Neuronal stem cell (in vitro differentiated cells): ENCODE data around the gene MED12L.

Experiments
- DNase-seq: peaks from one replicate; pipeline ENCODE4 v3.0.0-alpha.2; 2013; ENCODE audit warnings: low spot score
- H2AFZ ChIP-seq: one replicate; pipeline ENCODE4 v1.6.1; 2013; ENCODE audit warnings: mild to moderate bottlenecking, low read length, inconsistent platforms
- H2AK5ac ChIP-seq: 2 replicates; pipeline ENCODE4 v1.6.1; 2013; ENCODE audit warnings: low read depth, mild to moderate bottlenecking, inconsistent platforms, low read length, moderate library complexity, mixed read lengths
- H2BK120ac ChIP-seq: 2 replicates; pipeline ENCODE4 v1.6.1; 2013; ENCODE audit warnings: low read depth, mild to moderate bottlenecking, inconsistent platforms, low read length, moderate library complexity, mixed read lengths
- H2BK12ac ChIP-seq: one replicate; pipeline ENCODE4 v1.6.1; 2013; ENCODE audit warnings: low read length, inconsistent platforms
- H2BK15ac ChIP-seq: 2 replicates; pipeline ENCODE4 v1.6.1; 2013; ENCODE audit warnings: mild to moderate bottlenecking, low read length, inconsistent platforms, mixed read lengths
- H2BK5ac ChIP-seq: one replicate; pipeline ENCODE4 v1.6.1; 2013; ENCODE audit warnings: inconsistent platforms, mild to moderate bottlenecking, low read length, moderate library complexity
- H3K14ac ChIP-seq: one replicate; pipeline ENCODE4 v1.6.1; 2013; ENCODE audit warnings: low read length, inconsistent platforms
- H3K18ac ChIP-seq: 2 replicates; pipeline ENCODE4 v1.6.1; 2013; ENCODE audit warnings: low read length, inconsistent platforms
- H3K23ac ChIP-seq: 2 replicates; pipeline ENCODE4 v1.6.1; 2013; ENCODE audit warnings: low read depth, mild to moderate bottlenecking, mixed read lengths, low read length, inconsistent platforms; ENCODE audit not compliant: poor library complexity
- H3K27ac ChIP-seq: replicated peaks from 3 replicates; pipeline ENCODE4 v1.5.1; 2013; ENCODE audit warnings: low read length, inconsistent platforms
- H3K27me3 ChIP-seq, 3 experiments: 2 replicates each; pipeline ENCODE4 v1.6.1; 2013; ENCODE audit warnings: low read length in 3 of 3, mild to moderate bottlenecking in 2 of 3, inconsistent platforms in 1 of 3, low read depth in 1 of 3, mixed read lengths in 1 of 3, moderate library complexity in 1 of 3; ENCODE audit not compliant: control insufficient read depth in 3 of 3, insufficient read depth in 3 of 3
- H3K36me3 ChIP-seq, 2 donors: replicated peaks in 1 of 2; 2 replicates each; pipeline ENCODE4 v1.6.1; 2013; ENCODE audit warnings: low read length in 2 of 2; ENCODE audit not compliant: control insufficient read depth in 2 of 2, insufficient read depth in 2 of 2
- H3K4ac ChIP-seq: 2 replicates; pipeline ENCODE4 v1.6.1; 2013; ENCODE audit warnings: inconsistent platforms, mild to moderate bottlenecking, low read length, moderate library complexity
- H3K4me1 ChIP-seq, 2 donors: 1 replicate in 1 of 2; 2 replicates in 1 of 2; pipeline ENCODE4 v1.6.1; 2013; ENCODE audit warnings: low read length in 2 of 2, low read depth in 1 of 2; ENCODE audit not compliant: control insufficient read depth in 2 of 2, insufficient read depth in 1 of 2
- H3K4me2 ChIP-seq: one replicate; pipeline ENCODE4 v1.6.1; 2013; ENCODE audit warnings: mild to moderate bottlenecking, low read length, inconsistent platforms; ENCODE audit not compliant: insufficient read depth, poor library complexity, severe bottlenecking
- H3K4me3 ChIP-seq, 2 donors: 2 replicates each; pipeline ENCODE4 v1.5.1; 2013; ENCODE audit warnings: low read length in 2 of 2, mild to moderate bottlenecking in 2 of 2, inconsistent platforms in 1 of 2, moderate library complexity in 1 of 2
- H3K79me1 ChIP-seq: one replicate; pipeline ENCODE4 v1.6.1; 2013; ENCODE audit warnings: low read depth, mild to moderate bottlenecking, inconsistent platforms, low read length, moderate library complexity
- H3K9ac ChIP-seq: one replicate; pipeline ENCODE4 v1.6.1; 2013; ENCODE audit warnings: mild to moderate bottlenecking, low read depth, low read length, inconsistent platforms; ENCODE audit not compliant: poor library complexity
- H3K9me3 ChIP-seq, 2 donors: replicated peaks in 1 of 2; 2 replicates each; pipeline versions ENCODE3 to v1.6.1; 2013; ENCODE audit warnings: low read length in 2 of 2, mild to moderate bottlenecking in 2 of 2, inconsistent platforms in 1 of 2, low read depth in 1 of 2, mixed read lengths in 1 of 2, moderate library complexity in 1 of 2; ENCODE audit not compliant: control insufficient read depth in 2 of 2, insufficient read depth in 1 of 2
- H4K8ac ChIP-seq: one replicate; pipeline ENCODE4 v1.6.1; 2013; ENCODE audit warnings: low read depth, mild to moderate bottlenecking, inconsistent platforms, low read length, moderate library complexity
- H4K91ac ChIP-seq: one replicate; pipeline ENCODE4 v1.6.1; 2013; ENCODE audit warnings: low read length, low read depth, mild to moderate bottlenecking, inconsistent platforms; ENCODE audit not compliant: poor library complexity
- WGBS, 2 donors: extraction: QIAGEN DNeasy Blood & Tissue Kit; methylation state at CpG; one replicate each; pipeline ENCODE4 v1.1.7; 2013; ENCODE audit warnings: missing lambda C conversion rate in 2 of 2, mixed read lengths in 1 of 2; ENCODE audit not compliant: insufficient read length in 2 of 2, insufficient replicate concordance in 1 of 2; ENCODE audit errors: extremely low coverage in 2 of 2; 5-methylcytosine and 5-hydroxymethylcytosine counted together

The MED12L gene

DNA sequence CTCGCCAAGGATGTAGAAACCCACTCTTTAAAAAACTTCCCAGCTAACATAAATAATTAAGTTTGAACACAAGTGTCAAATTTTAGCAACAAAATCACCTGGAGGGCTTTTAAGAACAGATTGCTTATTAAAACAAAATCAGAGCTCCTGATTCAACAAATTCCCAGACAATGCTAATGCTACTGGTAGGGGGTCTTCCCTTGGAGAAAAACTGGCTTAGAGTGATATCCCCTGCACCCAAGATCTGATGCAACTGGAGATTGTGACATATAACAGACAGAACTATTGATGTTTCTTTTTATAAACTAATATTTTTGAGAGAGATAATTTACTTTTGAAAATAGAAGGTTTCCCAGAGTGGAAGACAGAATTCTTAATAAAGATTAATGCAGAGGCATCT, 355.5 kb downstream of the MED12L start:
- no peak for DNase-seq
- no peaks in the 10 kb centered on the region for H3K79me1 ChIP-seq
- H4K91ac ChIP-seq, result no peak overlapping the region
- WGBS, 2 donors, result no CpG with 5 or more reads among the region's 1 CpG
- H2AFZ ChIP-seq, result no peak overlapping the region
- no peak overlapping the region for H3K14ac ChIP-seq
- no peak overlapping the region for H3K9ac ChIP-seq
- no peak overlapping the region for H3K4ac ChIP-seq
- no peak overlapping the region for H2BK12ac ChIP-seq
- H3K23ac ChIP-seq, result no peak overlapping the region
- H2BK120ac ChIP-seq, result no peak overlapping the region
- H3K4me1 ChIP-seq, result no peaks in the 10 kb centered on the region
- no peak overlapping the region for H2AK5ac ChIP-seq
- H2BK15ac ChIP-seq, result no peak overlapping the region
- no peaks in the 10 kb centered on the region for H3K36me3 ChIP-seq
- no peak overlapping the region for H4K8ac ChIP-seq
- H3K4me3 ChIP-seq, result no peak overlapping the region
- no peak overlapping the region for H3K27ac ChIP-seq
- no peaks in the 10 kb centered on the region for H3K9me3 ChIP-seq
- no peaks in the 10 kb centered on the region for H3K27me3 ChIP-seq
- no peak overlapping the region for H3K4me2 ChIP-seq
- no peak overlapping the region for H3K18ac ChIP-seq
- H2BK5ac ChIP-seq, result no peak overlapping the region

DNA sequence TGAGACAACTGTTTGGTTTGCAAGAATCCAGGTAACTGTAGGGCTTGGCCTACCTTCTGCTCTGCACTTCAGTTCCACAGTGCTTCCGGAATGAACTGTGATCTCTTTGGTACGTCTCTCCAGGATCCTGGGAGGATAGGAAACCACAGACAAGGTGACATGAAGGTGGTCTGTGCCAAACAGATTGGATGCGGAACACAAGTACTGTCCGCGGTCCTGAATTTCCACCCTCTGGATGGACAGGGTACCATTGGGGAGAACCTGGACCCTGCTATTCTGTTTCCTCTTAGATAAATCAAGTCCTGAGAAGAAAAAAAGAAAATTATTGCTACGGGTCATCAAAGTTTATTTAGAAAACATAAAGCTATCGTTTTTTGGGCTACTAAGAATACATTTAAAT, 358.1 kb downstream of the MED12L start:
- H4K91ac ChIP-seq, result no peak overlapping the region
- H3K4me3 ChIP-seq, result no peak overlapping the region
- no peaks in the 10 kb centered on the region for H3K36me3 ChIP-seq
- no peak overlapping the region for H3K18ac ChIP-seq
- no peaks in the 10 kb centered on the region for H3K4me1 ChIP-seq
- peak; percentile 29 for DNase-seq
- no peak overlapping the region for H3K4me2 ChIP-seq
- no peak overlapping the region for H2AFZ ChIP-seq
- H2BK120ac ChIP-seq, result no peak overlapping the region
- H3K9me3 ChIP-seq, result no peaks in the 10 kb centered on the region
- no peak overlapping the region for H2BK15ac ChIP-seq
- H3K9ac ChIP-seq, result no peak overlapping the region
- H3K4ac ChIP-seq, result no peak overlapping the region
- H2BK5ac ChIP-seq, result no peak overlapping the region
- H3K14ac ChIP-seq, result no peak overlapping the region
- H3K27ac ChIP-seq, result no peak overlapping the region
- no peak overlapping the region for H2AK5ac ChIP-seq
- H3K23ac ChIP-seq, result no peak overlapping the region
- H2BK12ac ChIP-seq, result no peak overlapping the region
- H4K8ac ChIP-seq, result no peak overlapping the region
- no peaks in the 10 kb centered on the region for H3K79me1 ChIP-seq
- WGBS, 2 donors, result no CpG with 5 or more reads among the region's 7 CpGs
- no peaks in the 10 kb centered on the region for H3K27me3 ChIP-seq

GRCh38 chr3:151445273-151446001, 360.0 kb downstream of the MED12L start:
- Histone ChIP-seq H3K14ac (no peak overlapping the region), H2BK15ac (no peak overlapping the region), H3K9me3 (no peaks in the 10 kb centered on the region), H3K4me3 (no peak overlapping the region), H3K18ac (no peak overlapping the region), H3K4me1 (no peaks in the 10 kb centered on the region), H2BK5ac (no peak overlapping the region), H2AK5ac (no peak overlapping the region), H3K27ac (no peak overlapping the region), H3K36me3 (no peaks in the 10 kb centered on the region), H3K79me1 (no peaks in the 10 kb centered on the region), H3K23ac (no peak overlapping the region), H3K27me3 (no peaks in the 10 kb centered on the region), H2BK120ac (no peak overlapping the region), H3K4ac (no peak overlapping the region), H4K8ac (no peak overlapping the region), H2BK12ac (no peak overlapping the region), H2AFZ (no peak overlapping the region), H3K9ac (no peak overlapping the region), H4K91ac (no peak overlapping the region), H3K4me2 (no peak overlapping the region)
- no CpG with 5 or more reads among the region's 5 CpGs for WGBS, 2 donors
- DNase-seq, result no peak

- no peak overlapping the region for H2BK120ac ChIP-seq
- H3K4me3 ChIP-seq, result no peak overlapping the region
- H2BK15ac ChIP-seq, result no peak overlapping the region
- H4K91ac ChIP-seq, result no peak overlapping the region
- WGBS, 2 donors, result no CpG with 5 or more reads among the region's 3 CpGs
- no peak overlapping the region for H3K9ac ChIP-seq
- H3K4me1 ChIP-seq, result no peaks in the 10 kb centered on the region
- H3K27ac ChIP-seq, result no peak overlapping the region
- H3K27me3 ChIP-seq, result no peaks in the 10 kb centered on the region
- H2AK5ac ChIP-seq, result no peak overlapping the region
- H2AFZ ChIP-seq, result no peak overlapping the region
- H3K23ac ChIP-seq, result no peak overlapping the region
- no peak overlapping the region for H3K14ac ChIP-seq
- H3K36me3 ChIP-seq, result no peaks in the 10 kb centered on the region
- no peak overlapping the region for H4K8ac ChIP-seq
- H3K9me3 ChIP-seq, result no peaks in the 10 kb centered on the region
- H3K4me2 ChIP-seq, result no peak overlapping the region
- H2BK12ac ChIP-seq, result no peak overlapping the region
- no peak overlapping the region for H2BK5ac ChIP-seq
- no peak for DNase-seq
- no peak overlapping the region for H3K4ac ChIP-seq
- H3K79me1 ChIP-seq, result no peaks in the 10 kb centered on the region
- no peak overlapping the region for H3K18ac ChIP-seq
Measured at GRCh38 chr3:151446002-151446340, 360.5 kb downstream of the MED12L start.
